HL-60 (cell line): ENCODE data around the gene CSF1R.

Experiments used
- DNase-seq, 2 experiments: peaks; one replicate each; pipeline ENCODE4 v3.0.0-alpha.2; 2010 to 2020; ENCODE audit warnings: low read depth in 1 of 2, low spot score in 1 of 2
- H3K27ac ChIP-seq: fragments of 250-450 bp; sonication (Bioruptor Pico); replicated peaks from 2 replicates; pipeline ENCODE4 v1.5.1; 2020; ENCODE audit warnings: mild to moderate bottlenecking, moderate library complexity
- H3K27me3 ChIP-seq: fragments of 250-450 bp; sonication (Bioruptor Pico); 2 replicates; pipeline ENCODE4 v1.5.1; 2021; ENCODE audit warnings: mild to moderate bottlenecking, moderate library complexity; ENCODE audit not compliant: insufficient read depth, poor library complexity, severe bottlenecking
- H3K4me3 ChIP-seq: replicated peaks from 2 replicates; pipeline ENCODE4 v1.5.1; 2011; ENCODE audit warnings: mild to moderate bottlenecking, control low read depth, low read length; ENCODE audit not compliant: insufficient read depth
- CTCF ChIP-seq: IDR thresholded peaks from one replicate; pipeline ENCODE4 v1.5.1; 2011; ENCODE audit warnings: low read length, control low read depth, inconsistent platforms; ENCODE audit not compliant: insufficient read depth
- GABPA ChIP-seq: IDR thresholded peaks from 2 replicates; pipeline ENCODE4 v1.6.1; 2012; ENCODE audit warnings: low read depth
- POLR2AphosphoS5 ChIP-seq: IDR thresholded peaks from 2 replicates; pipeline ENCODE4 v1.6.1; 2012; ENCODE audit warnings: low read depth
- REST ChIP-seq: IDR thresholded peaks from 2 replicates; pipeline ENCODE4 v1.6.1; 2012; ENCODE audit warnings: low read depth; ENCODE audit not compliant: insufficient replicate concordance
- SPI1 ChIP-seq: IDR thresholded peaks from 2 replicates; pipeline ENCODE4 v1.6.1; 2012; ENCODE audit warnings: low read depth, mild to moderate bottlenecking, borderline replicate concordance

The CSF1R gene

GRCh38 chr5:150045549-150045948 lies 40.8 kb downstream of the CSF1R start:
- Histone ChIP-seq H3K27me3 (no peaks in the 10 kb centered on the region), H3K4me3 (no peak overlapping the region), H3K27ac (no peak overlapping the region)
- no peak for DNase-seq
- no peak for TF ChIP-seq SPI1
- no peak for TF ChIP-seq CTCF
- TF ChIP-seq POLR2AphosphoS5: no peak
- no peak for TF ChIP-seq REST
- no peak for TF ChIP-seq GABPA

- TF ChIP-seq GABPA: no peak
- TF ChIP-seq POLR2AphosphoS5: no peak
- TF ChIP-seq SPI1: no peak
- TF ChIP-seq REST: no peak
- TF ChIP-seq CTCF: no peak
- Histone ChIP-seq H3K4me3 (no peak overlapping the region), H3K27ac (no peak overlapping the region), H3K27me3 (no peaks in the 10 kb centered on the region)
- DNase-seq: no peak
Observed at GRCh38 chr5:150044712-150045111, 41.6 kb downstream of the CSF1R start.

- Histone ChIP-seq H3K27me3 (no peaks in the 10 kb centered on the region), H3K4me3 (no peak overlapping the region), H3K27ac (no peak overlapping the region)
- TF ChIP-seq SPI1 (no peak), REST (no peak), POLR2AphosphoS5 (no peak), CTCF (no peak)
- no peak for DNase-seq
Observed at GRCh38 chr5:150044329-150044681, 42.0 kb downstream of the CSF1R start.
